Measurements from ENCODE around the gene KRTAP5-1. TPM values are rescaled to one million over a fixed set of nuclear protein-coding genes. Genes with fewer than 3 reads are reported as not detected.

KRTAP5-1 gene
- polyA plus RNA-seq, 1 of the 3 experiments (the other 2 are of a cell fraction): not detected

DNA sequence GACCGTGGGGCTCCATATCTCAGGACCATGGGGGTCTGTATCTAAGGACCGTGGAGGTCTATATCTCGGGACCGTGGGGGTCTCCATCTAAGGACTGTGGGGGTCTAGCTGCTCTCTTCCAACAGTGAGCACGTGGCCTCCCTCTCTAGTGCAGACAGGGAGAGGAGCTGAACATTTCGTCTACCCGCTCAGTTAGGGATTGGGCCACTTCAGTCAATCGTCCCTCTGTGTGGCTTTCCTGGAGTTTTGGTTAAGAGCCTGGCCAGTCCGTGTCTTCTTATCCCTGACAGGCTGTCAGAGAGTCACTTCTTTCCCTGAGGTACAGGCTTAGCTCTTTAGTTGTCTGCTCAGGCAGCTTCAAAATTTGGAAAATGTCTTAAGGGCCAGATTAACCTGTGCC, 3.1 kb downstream of the KRTAP5-1 start:
- H3K9me3 ChIP-seq: peaks cover 3% of the 10 kb centered on the region; the same call in 1 of the 2 replicates
- H3K9ac ChIP-seq: no peak overlapping the region
- TF ChIP-seq ELF1 (IDR thresholded peaks at IDR 0.05) (no peak), SMC3 (IDR thresholded peaks at IDR 0.05; ENCODE audit: low read depth, low read length) (no peak), TCF12 (IDR thresholded peaks at IDR 0.05) (no peak), MAX (IDR thresholded peaks at IDR 0.05; ENCODE audit: low read depth) (no peak), JUND (IDR thresholded peaks at IDR 0.05) (no peak), IRF3 (IDR thresholded peaks at IDR 0.05; ENCODE audit: low read depth, low read length) (no peak), NFIC (IDR thresholded peaks at IDR 0.05; ENCODE audit: borderline replicate concordance) (no peak), YY1 (IDR thresholded peaks at IDR 0.05; ENCODE audit: low read depth) (no peak), TEAD4 (IDR thresholded peaks at IDR 0.05; ENCODE audit: borderline replicate concordance, insufficient read depth) (no peak), EZH2phosphoT487 (IDR thresholded peaks at IDR 0.05; ENCODE audit: borderline replicate concordance, low read depth) (no peak), FOXM1 (IDR thresholded peaks at IDR 0.05; ENCODE audit: low read depth) (no peak), MXI1 (IDR thresholded peaks at IDR 0.05; ENCODE audit: low read depth, low read length) (no peak), FOSL2 (IDR thresholded peaks at IDR 0.05; ENCODE audit: borderline replicate concordance, low read depth) (no peak)
- TF ChIP-seq, protein P1, sequence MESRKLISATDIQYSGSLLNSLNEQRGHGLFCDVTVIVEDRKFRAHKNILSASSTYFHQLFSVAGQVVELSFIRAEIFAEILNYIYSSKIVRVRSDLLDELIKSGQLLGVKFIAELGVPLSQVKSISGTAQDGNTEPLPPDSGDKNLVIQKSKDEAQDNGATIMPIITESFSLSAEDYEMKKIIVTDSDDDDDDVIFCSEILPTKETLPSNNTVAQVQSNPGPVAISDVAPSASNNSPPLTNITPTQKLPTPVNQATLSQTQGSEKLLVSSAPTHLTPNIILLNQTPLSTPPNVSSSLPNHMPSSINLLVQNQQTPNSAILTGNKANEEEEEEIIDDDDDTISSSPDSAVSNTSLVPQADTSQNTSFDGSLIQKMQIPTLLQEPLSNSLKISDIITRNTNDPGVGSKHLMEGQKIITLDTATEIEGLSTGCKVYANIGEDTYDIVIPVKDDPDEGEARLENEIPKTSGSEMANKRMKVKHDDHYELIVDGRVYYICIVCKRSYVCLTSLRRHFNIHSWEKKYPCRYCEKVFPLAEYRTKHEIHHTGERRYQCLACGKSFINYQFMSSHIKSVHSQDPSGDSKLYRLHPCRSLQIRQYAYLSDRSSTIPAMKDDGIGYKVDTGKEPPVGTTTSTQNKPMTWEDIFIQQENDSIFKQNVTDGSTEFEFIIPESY (IDR thresholded peaks at IDR 0.05; ENCODE audit: borderline replicate concordance, low read depth): no peak
- TF ChIP-seq, protein P2, sequence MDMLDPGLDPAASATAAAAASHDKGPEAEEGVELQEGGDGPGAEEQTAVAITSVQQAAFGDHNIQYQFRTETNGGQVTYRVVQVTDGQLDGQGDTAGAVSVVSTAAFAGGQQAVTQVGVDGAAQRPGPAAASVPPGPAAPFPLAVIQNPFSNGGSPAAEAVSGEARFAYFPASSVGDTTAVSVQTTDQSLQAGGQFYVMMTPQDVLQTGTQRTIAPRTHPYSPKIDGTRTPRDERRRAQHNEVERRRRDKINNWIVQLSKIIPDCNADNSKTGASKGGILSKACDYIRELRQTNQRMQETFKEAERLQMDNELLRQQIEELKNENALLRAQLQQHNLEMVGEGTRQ (IDR thresholded peaks at IDR 0.05; ENCODE audit: borderline replicate concordance, low read depth, low read length): no peak
- H3K9me2 ChIP-seq: no peaks in the 10 kb centered on the region
- H3K79me2 ChIP-seq (ENCODE audit: insufficient read depth): no peaks in the 10 kb centered on the region
- ChIA-PET CTCF (interaction anchor here (1.0 to 1.5 kb wide), 4 partner anchors 8 to 42 kb away, joined by 3 to 7 read pairs (median 5); no protein-coding TSS in a partner anchor), POLR2A (interaction anchor here (0.6 kb wide), 1 partner anchor 10 kb away, joined by 5 read pairs; no protein-coding TSS in a partner anchor)
- DNase-seq: no peak
- no peaks in the 10 kb centered on the region for H3K27me3 ChIP-seq (ENCODE audit: insufficient read depth)
- H3K27ac ChIP-seq (ENCODE audit: low read depth in 2 of 2, low read length in 1 of 2): no peak overlapping the region
- no peaks in the 10 kb centered on the region for H4K20me1 ChIP-seq (ENCODE audit: insufficient read depth)
- H3K4me1 ChIP-seq (ENCODE audit: control insufficient read depth in 1 of 2, insufficient read depth in 2 of 2, low read depth in 1 of 2, low read length in 1 of 2): no peaks in the 10 kb centered on the region
- H2AFZ ChIP-seq (ENCODE audit: low read depth): no peak overlapping the region
- H3K36me3 ChIP-seq (replicated peaks in 1 of 2; ENCODE audit: control insufficient read depth in 1 of 2, insufficient read depth in 2 of 2, low read length in 1 of 2): no peaks in the 10 kb centered on the region
- no peaks in the 10 kb centered on the region for H3F3A ChIP-seq (replicated peaks; ENCODE audit: insufficient read depth)
- H3K4me2 ChIP-seq: no peak overlapping the region
- H3K4me3 ChIP-seq (ENCODE audit: low read depth in 2 of 2, low read length in 1 of 2): no peak overlapping the region
- 57% methylated on average over 9 of the region's 9 CpGs for WGBS (ENCODE audit: low lambda C conversion rate)

Measured in SK-N-SH (cell line).